Activated CD4-positive, alpha-beta T cell treated with anti-CD3 and anti-CD28 coated beads for 36 hours (primary cell): ENCODE measurements around the gene DPP9. TPM values are rescaled to one million over a fixed set of nuclear protein-coding genes. Genes with fewer than 3 reads are reported as not detected.
A peak's percentile ranks its signal among the peaks of the same experiment; 100 is the strongest.
"Not testable (repeated sequence)": the region's sequence is repeated elsewhere in the genome, so short reads cannot be mapped to it uniquely, and the experiment has no call there.

ENCODE experiments used
- ATAC-seq: fragments of 200-7000 bp; cut with Tn5 transposase; one replicate; pipeline ENCODE4 v1.10.0; 2021; ENCODE audit warnings: mild to moderate bottlenecking, moderate library complexity
- CTCF ChIA-PET: fragments of 350-600 bp; sonication (Branson Sonifier 250); formaldehyde crosslinking; loops from one replicate; lab custom pipeline; 2021; ENCODE audit warnings: antibody characterized with exemption; lab: Charles Lee
- POLR2A ChIA-PET: fragments of 350-600 bp; sonication (Branson Sonifier 250); formaldehyde crosslinking; loops from one replicate; lab custom pipeline; 2021; ENCODE audit warnings: antibody characterized with exemption, inconsistent platforms; lab: Charles Lee
- DNase-seq: peaks from one replicate; pipeline ENCODE4 v3.0.0-alpha.2; 2020
- H3K27ac Mint-ChIP-seq: one replicate; pipeline ENCODE4 v1.8.0; 2021; ENCODE audit warnings: mixed read lengths
- H3K27me3 Mint-ChIP-seq: one replicate; pipeline ENCODE4 v1.8.0; 2021; ENCODE audit warnings: mixed read lengths
- H3K36me3 Mint-ChIP-seq: one replicate; pipeline ENCODE4 v1.8.0; 2021; ENCODE audit warnings: low read depth, mixed read lengths
- H3K4me1 Mint-ChIP-seq: one replicate; pipeline ENCODE4 v1.8.0; 2021; ENCODE audit warnings: mixed read lengths
- H3K4me3 Mint-ChIP-seq: one replicate; pipeline ENCODE4 v1.8.0; 2021; ENCODE audit warnings: mild to moderate bottlenecking, moderate library complexity, mixed read lengths
- H3K9me3 Mint-ChIP-seq: one replicate; pipeline ENCODE4 v1.8.0; 2021; ENCODE audit warnings: low read depth, mixed read lengths
- intact Hi-C, 2 experiments: fragments of 100-400 bp; cut with DNase I in 1 of 2; cut with micrococcal nuclease in 1 of 2; formaldehyde crosslinking; loops; one replicate each; pipeline versions ENCODE4 v1.14.2 to v1.15.1; 2022 to 2024; cut with DNase I, micrococcal nuclease
- total RNA-seq, 2 experiments: library from RNA; stranded (reverse); gene quantifications; one replicate each; pipeline ENCODE4 v1.2.3, GENCODE V29; 2021

Gene DPP9
- total RNA-seq, 2 experiments from 2014 or later: 49.2 to 51.3 TPM

DNA sequence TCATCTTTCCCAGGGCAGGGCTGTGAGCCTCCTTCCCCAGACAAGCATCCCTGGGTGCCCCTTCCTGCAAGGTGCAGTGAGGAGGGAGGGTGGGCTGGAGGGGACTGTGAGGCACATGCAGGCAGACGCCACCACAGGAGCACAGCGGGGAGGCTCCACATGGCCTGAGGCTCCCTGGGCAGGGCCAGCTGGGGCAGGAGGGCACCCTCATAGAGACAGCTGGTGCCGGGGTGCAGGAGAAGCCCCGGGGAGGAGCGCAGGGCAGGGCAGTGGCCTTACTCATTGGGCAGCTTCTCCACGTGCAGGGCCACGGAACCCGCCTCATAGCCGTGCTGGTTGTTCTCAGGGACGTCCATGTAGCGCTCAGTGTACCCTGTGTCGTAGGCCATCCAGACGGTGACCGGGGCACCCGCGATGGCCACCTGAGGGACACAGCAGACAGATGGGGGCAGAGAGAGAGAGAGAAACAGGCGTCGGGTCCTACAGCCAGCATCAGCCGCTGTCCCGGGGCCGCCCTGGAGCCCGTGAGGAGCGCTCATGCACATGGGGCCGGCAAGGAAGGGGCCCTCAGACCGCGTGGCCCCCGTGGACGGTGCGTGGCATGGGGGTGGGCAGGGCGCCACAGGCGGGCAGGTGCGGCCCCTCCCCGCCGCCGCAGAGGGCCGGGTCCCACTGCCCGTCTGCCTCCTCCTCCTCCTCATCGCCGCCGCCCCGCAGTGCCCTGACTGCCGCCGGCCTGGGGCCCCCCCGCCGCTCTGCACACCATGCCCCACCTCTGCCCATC lies 41.0 kb downstream of the DPP9 start:
- ATAC-seq: no peak
- DNase-seq: no peak
- Mint-ChIP-seq H3K27ac (no peak overlapping the region), H3K4me1 (no peaks in the 10 kb centered on the region), H3K27me3 (no peaks in the 10 kb centered on the region), H3K4me3 (no peak overlapping the region), H3K36me3 (peaks cover 17% of the 10 kb centered on the region), H3K9me3 (no peaks in the 10 kb centered on the region)
- POLR2A ChIA-PET: no interaction called here
- intact Hi-C loops: no loop called here
- CTCF ChIA-PET: no interaction called here

DNA sequence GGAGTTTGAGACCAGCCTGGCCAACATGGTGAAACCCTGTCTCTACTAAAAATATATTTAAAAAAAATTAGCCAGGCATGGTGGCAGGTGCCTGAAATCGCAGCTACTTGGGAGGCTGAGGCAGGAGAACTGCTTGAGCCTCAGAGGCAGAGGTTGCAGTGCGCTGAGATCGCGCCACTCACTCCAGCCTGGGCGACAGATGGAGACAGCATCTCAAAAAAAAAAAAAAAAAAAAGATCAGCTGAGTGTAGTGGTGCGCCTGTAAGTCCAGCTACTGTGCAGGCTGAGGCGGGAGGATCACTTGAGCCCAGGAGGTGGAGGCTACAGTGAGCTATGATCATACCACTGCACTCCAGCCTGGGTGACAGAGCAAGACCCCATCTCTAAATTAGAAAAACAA lies 43.6 kb downstream of the DPP9 start:
- intact Hi-C loops, H3K4me1 Mint-ChIP-seq, DNase-seq, ATAC-seq, H3K4me3 Mint-ChIP-seq, H3K27me3 Mint-ChIP-seq, H3K27ac Mint-ChIP-seq, H3K9me3 Mint-ChIP-seq: not testable (repeated sequence)
- ChIA-PET POLR2A (interaction anchor here (0.6 kb wide), 1 partner anchor 9 kb away, joined by 4 read pairs; no protein-coding TSS in a partner anchor), CTCF (interaction anchor here (0.7 to 1.3 kb wide), 2 partner anchors 43 to 288 kb away, joined by 3 read pairs; no protein-coding TSS in a partner anchor)
- peaks cover 23% of the 10 kb centered on the region for H3K36me3 Mint-ChIP-seq

DNA sequence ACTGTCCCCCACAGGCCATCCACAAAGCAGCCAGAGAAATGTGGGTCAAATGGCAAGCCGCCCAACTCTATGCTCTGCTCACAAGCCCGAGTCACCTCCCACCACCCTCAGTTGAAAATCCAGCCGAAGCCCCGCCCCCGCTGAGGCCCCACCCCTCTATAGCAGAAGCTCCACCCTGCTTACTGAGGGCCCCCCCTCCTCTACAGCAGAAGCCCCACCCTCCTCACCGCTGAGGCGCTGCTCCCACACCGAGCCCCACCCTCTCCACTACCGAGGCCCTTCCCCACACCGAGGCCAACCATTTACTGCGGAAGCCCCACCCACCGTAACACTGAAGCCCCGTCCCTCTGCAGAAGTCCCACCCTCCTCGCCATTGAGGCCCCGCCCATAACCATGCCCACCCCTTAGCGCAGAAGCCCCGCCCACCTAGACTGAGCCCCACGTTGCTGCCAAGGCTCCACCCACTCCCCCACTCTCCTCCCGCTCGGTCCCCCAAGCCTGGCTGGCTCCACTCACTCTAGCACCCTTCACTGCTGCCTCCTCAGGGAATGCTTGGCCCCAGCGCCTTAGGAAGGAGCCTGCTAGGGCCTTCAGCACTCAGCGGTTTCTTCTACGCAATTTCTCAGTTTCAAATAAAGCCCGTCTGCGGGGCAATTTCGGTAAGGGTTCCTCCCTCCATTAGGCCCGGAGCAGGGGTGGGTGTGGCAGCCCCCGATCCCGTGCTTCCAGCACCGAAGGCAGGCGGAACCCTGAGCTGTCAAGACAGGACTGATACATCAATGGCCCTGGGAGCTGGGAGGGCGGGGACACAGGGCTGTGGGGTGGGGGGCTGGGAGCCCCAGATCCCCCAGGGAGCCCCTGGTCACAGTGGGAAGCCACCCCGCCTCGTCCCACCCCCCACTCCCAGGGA lies 44.5 kb downstream of the DPP9 start:
- Mint-ChIP-seq H3K27me3 (no peaks in the 10 kb centered on the region), H3K36me3 (peaks cover 20% of the 10 kb centered on the region), H3K4me3 (no peak overlapping the region), H3K4me1 (no peaks in the 10 kb centered on the region), H3K27ac (no peak overlapping the region), H3K9me3 (no peaks in the 10 kb centered on the region)
- ChIA-PET POLR2A (interaction anchor here (0.6 kb wide), 1 partner anchor 8 kb away, joined by 4 read pairs; no protein-coding TSS in a partner anchor), CTCF (interaction anchor here (1.3 kb wide), 1 partner anchor 42 kb away, joined by 3 read pairs; no protein-coding TSS in a partner anchor)
- peak; percentile 77 for ATAC-seq
- peak; percentile 52 for DNase-seq
- intact Hi-C loops: no loop called here

DNA sequence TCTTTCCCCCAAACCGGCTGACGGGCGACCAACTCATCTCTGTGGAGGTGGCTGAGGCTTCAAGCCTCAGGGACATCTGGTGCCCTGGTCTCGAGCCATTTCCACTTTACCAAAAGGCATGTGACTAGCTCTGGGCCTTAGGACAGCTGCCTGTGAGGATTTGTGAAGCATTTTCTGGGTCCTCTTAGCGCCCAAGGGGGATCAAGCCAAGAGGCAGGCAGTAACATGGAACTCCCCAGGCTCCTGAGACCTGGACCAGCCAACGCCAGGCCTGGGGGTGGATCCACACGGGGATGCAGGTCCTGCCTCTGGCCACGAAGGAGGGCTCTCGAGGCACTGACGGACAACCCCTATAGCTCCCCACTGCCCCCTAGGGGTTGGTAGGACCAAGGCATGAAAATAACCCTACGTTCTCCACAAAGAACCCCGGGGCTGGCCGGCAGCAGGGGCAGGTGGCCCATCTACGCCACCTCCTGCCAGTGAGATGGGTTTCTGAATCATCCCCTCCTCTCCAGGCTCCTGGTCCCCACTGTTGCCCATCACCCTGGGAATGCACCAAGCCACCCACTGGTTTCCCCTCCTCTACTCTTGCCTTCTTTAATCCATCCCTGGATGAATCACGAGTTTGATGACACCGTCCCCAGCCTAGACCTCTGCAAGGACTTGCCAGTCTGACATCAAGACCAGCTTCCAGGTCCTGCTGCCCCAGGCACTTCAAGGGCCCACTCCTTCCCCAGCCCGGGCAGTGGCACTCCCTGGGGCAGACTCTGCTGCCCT lies 46.5 kb downstream of the DPP9 start:
- POLR2A ChIA-PET: no interaction called here
- Mint-ChIP-seq H3K9me3 (no peaks in the 10 kb centered on the region), H3K27me3 (no peaks in the 10 kb centered on the region), H3K4me1 (no peaks in the 10 kb centered on the region), H3K4me3 (no peak overlapping the region), H3K36me3 (peaks cover 13% of the 10 kb centered on the region), H3K27ac (no peak overlapping the region)
- CTCF ChIA-PET: interaction anchor here (0.5 to 1.0 kb wide), 5 partner anchors 9 to 1399 kb away, joined by 3 to 4 read pairs (median 3); no protein-coding TSS in a partner anchor
- ATAC-seq (peak; percentile 39), DNase-seq (peak; percentile 52)
- intact Hi-C loops: no loop called here

- no peaks in the 10 kb centered on the region for H3K27me3 Mint-ChIP-seq
- intact Hi-C loops: no loop called here
- peaks cover 2% of the 10 kb centered on the region for H3K4me1 Mint-ChIP-seq
- no peak for ATAC-seq
- no peak overlapping the region for H3K27ac Mint-ChIP-seq
- DNase-seq: no peak
- H3K4me3 Mint-ChIP-seq: no peak overlapping the region
- CTCF ChIA-PET: interaction anchor here (0.6 to 2.3 kb wide), 2 partner anchors 14 to 39 kb away, joined by 3 to 7 read pairs; no protein-coding TSS in a partner anchor
- H3K9me3 Mint-ChIP-seq: no peaks in the 10 kb centered on the region
- POLR2A ChIA-PET: interaction anchor here (0.7 kb wide), 1 partner anchor 192 kb away, joined by 3 read pairs; no protein-coding TSS in a partner anchor
- peaks cover 13% of the 10 kb centered on the region for H3K36me3 Mint-ChIP-seq
Measured at GRCh38 chr19:4675346-4675745, 48.3 kb downstream of the DPP9 start.

DNA sequence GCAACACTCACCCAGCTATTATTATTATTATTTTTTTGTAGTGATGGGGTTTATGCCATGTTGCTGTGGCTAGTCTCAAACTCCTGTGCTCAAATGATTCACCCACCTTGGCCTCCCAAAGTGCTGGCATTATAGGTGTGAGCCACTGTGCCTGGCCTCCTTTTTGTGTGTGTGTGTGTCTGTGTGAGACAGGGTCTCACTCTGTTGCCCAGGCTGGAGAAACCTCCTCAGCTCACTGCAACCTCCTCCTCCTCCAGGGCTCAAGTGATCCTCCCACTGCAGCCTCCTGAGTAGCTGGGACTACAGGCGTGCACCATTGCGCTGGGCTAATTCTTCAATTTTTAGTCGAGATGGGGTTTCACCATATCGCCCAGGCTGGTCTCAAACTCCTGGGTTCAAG lies 49.9 kb downstream of the DPP9 start:
- intact Hi-C loops: no loop called here
- H3K36me3 Mint-ChIP-seq: peaks cover 17% of the 10 kb centered on the region
- H3K27ac Mint-ChIP-seq: no peak overlapping the region
- ATAC-seq (no peak), DNase-seq (no peak)
- no peaks in the 10 kb centered on the region for H3K9me3 Mint-ChIP-seq
- ChIA-PET CTCF (interaction anchor here (2.3 kb wide), 1 partner anchor 37 kb away, joined by 7 read pairs; no protein-coding TSS in a partner anchor), POLR2A (interaction anchor here (0.7 kb wide), 1 partner anchor 1155 kb away, joined by 4 read pairs; no protein-coding TSS in a partner anchor)
- peaks cover 11% of the 10 kb centered on the region for H3K4me1 Mint-ChIP-seq
- no peak overlapping the region for H3K4me3 Mint-ChIP-seq
- H3K27me3 Mint-ChIP-seq: no peaks in the 10 kb centered on the region

GRCh38 chr19:4673216-4673615 lies 50.4 kb downstream of the DPP9 start:
- POLR2A ChIA-PET: no interaction called here
- CTCF ChIA-PET: interaction anchor here (1.0 to 2.3 kb wide), 2 partner anchors 37 to 137 kb away, joined by 3 to 7 read pairs; no protein-coding TSS in a partner anchor

GRCh38 chr19:4671185-4671851 lies 52.3 kb downstream of the DPP9 start:
- no peaks in the 10 kb centered on the region for H3K27me3 Mint-ChIP-seq
- peaks cover 18% of the 10 kb centered on the region for H3K4me1 Mint-ChIP-seq
- DNase-seq (no peak), ATAC-seq (no peak)
- intact Hi-C loops: loop anchor here in 1 of 2 experiments (2.0 kb wide), 1 partner anchor 329 kb away; the partner anchor contains the start of gene MPND
- ChIA-PET CTCF (interaction anchor here (0.6 to 1.2 kb wide), 2 partner anchors 35 to 38 kb away, joined by 3 to 4 read pairs; no protein-coding TSS in a partner anchor), POLR2A (interaction anchor here (0.6 kb wide), 1 partner anchor 8 kb away, joined by 4 read pairs; no protein-coding TSS in a partner anchor)
- peaks cover 21% of the 10 kb centered on the region for H3K36me3 Mint-ChIP-seq
- no peak overlapping the region for H3K27ac Mint-ChIP-seq
- H3K9me3 Mint-ChIP-seq: no peaks in the 10 kb centered on the region
- peak overlapping the region; percentile 30 for H3K4me3 Mint-ChIP-seq

More at GRCh38 chr19:4673216-4673615, 50.4 kb downstream of the DPP9 start:
- no peak for ATAC-seq
- Mint-ChIP-seq H3K36me3 (peaks cover 20% of the 10 kb centered on the region), H3K4me1 (peaks cover 15% of the 10 kb centered on the region), H3K4me3 (no peak overlapping the region), H3K9me3 (no peaks in the 10 kb centered on the region), H3K27me3 (no peaks in the 10 kb centered on the region), H3K27ac (no peak overlapping the region)
- intact Hi-C loops: no loop called here
- DNase-seq: no peak

- H3K27ac Mint-ChIP-seq: peak within 1 kb of the TSS; percentile 75
- H3K36me3 Mint-ChIP-seq: peaks cover 22% of the 10 kb centered on the region
- H3K27me3 Mint-ChIP-seq: no peaks in the 10 kb centered on the region
- H3K9me3 Mint-ChIP-seq: no peaks in the 10 kb centered on the region
- peak; percentile 97 for DNase-seq
- peak within 1 kb of the TSS; percentile 85 for H3K4me3 Mint-ChIP-seq
- peaks cover 18% of the 10 kb centered on the region for H3K4me1 Mint-ChIP-seq
- CTCF ChIA-PET: no interaction called here
- POLR2A ChIA-PET: no interaction called here
- peak; percentile 99 for ATAC-seq
- intact Hi-C loops: loop anchor here in 1 of 2 experiments (1.0 to 2.0 kb wide), 11 partner anchors 31 to 1010 kb away; partner anchors contain the start of genes FEM1A, MICOS13, MPND and PLIN3
Measured at GRCh38 chr19:4669723-4670480, 53.7 kb downstream of the DPP9 start, which contains the start of gene MYDGF. MYDGF (minus strand) TSS chr19:4670342; CDS start chr19:4670334, 8 bp downstream.
